ENCODE measurements around the gene KLHL17. TPM values are rescaled to one million over a fixed set of nuclear protein-coding genes. Genes with fewer than 3 reads are reported as not detected.
"Not testable (repeated sequence)": the region's sequence is repeated elsewhere in the genome, so short reads cannot be mapped to it uniquely, and the experiment has no call there.

The KLHL17 gene
- total RNA-seq, 5 donors from 2014 or later (not counting 1 experiment from before 2014, with no cell fraction given) = 17.5 to 45.3 (median 37.1) TPM

GRCh38 chr1:1004780-1005697 lies 44.7 kb downstream of the KLHL17 start:
- Histone ChIP-seq H3K4me1 (ENCODE audit: control insufficient read depth in 1 of 2, extremely low read depth in 1 of 2, insufficient read depth in 2 of 2, low read length in 2 of 2) (peaks cover 6 to 35% of the 10 kb centered on the region in 2 experiments), H3K36me3 (ENCODE audit: control insufficient read depth in 2 of 2, extremely low read depth in 1 of 2, insufficient read depth in 1 of 2, low read length in 1 of 2) (no peaks in the 10 kb centered on the region), H3K27me3 (replicated peaks in 1 of 2; ENCODE audit: control insufficient read depth in 2 of 2, extremely low read depth in 1 of 2, insufficient read depth in 2 of 2, low read length in 1 of 2) (peaks cover 2 to 68% of the 10 kb centered on the region in 2 experiments), H3K4me3 (ENCODE audit: control insufficient read depth in 1 of 2, extremely low read depth in 1 of 2, low read length in 1 of 2) (no peak overlapping the region), H3K9me3 (no peaks in the 10 kb centered on the region), H3K27ac (ENCODE audit: low read length) (no peak overlapping the region)
- ATAC-seq (replicated peaks in 1 of 4) = no peak
- H3K4me3 Mint-ChIP-seq = peak overlapping the region in 1 of 3 donors; percentile 63
- H3K27me3 Mint-ChIP-seq = peaks cover 7 to 39% of the 10 kb centered on the region in 2 donors
- H3K27ac Mint-ChIP-seq = peak overlapping the region in 1 of 2 donors; percentile 59
- CTCF ChIA-PET = no interaction called here
- DNase-seq = peak in 2 of 35 experiments; percentile 4 to 52
- no peaks in the 10 kb centered on the region for H3K9me3 Mint-ChIP-seq
- H3K4me1 Mint-ChIP-seq = peaks cover 12 to 19% (median 17%) of the 10 kb centered on the region in 3 donors
- WGBS (ENCODE audit: insufficient coverage) = 15% methylated on average over 17 of the region's 21 CpGs
- POLR2A ChIA-PET = no interaction called here
- H3K36me3 Mint-ChIP-seq = no peaks in the 10 kb centered on the region

GRCh38 chr1:1005774-1006304 lies 45.5 kb downstream of the KLHL17 start:
- no peaks in the 10 kb centered on the region for H3K36me3 ChIP-seq (ENCODE audit: control insufficient read depth in 2 of 2, extremely low read depth in 1 of 2, insufficient read depth in 1 of 2, low read length in 1 of 2)
- Mint-ChIP-seq H3K36me3 (no peaks in the 10 kb centered on the region), H3K4me3 (no peak overlapping the region), H3K4me1 (peaks cover 10 to 17% (median 13%) of the 10 kb centered on the region in 3 donors), H3K27ac (no peak overlapping the region), H3K9me3 (no peaks in the 10 kb centered on the region), H3K27me3 (peaks cover 7 to 37% of the 10 kb centered on the region in 2 donors)
- ChIA-PET POLR2A (no interaction called here), CTCF (no interaction called here)
- 93% methylated on average over 21 of the region's 23 CpGs for WGBS (ENCODE audit: insufficient coverage)
- H3K9me3 ChIP-seq = no peaks in the 10 kb centered on the region
- peaks cover 2 to 62% of the 10 kb centered on the region in 2 experiments for H3K27me3 ChIP-seq (replicated peaks in 1 of 2; ENCODE audit: control insufficient read depth in 2 of 2, extremely low read depth in 1 of 2, insufficient read depth in 2 of 2, low read length in 1 of 2)
- H3K4me3 ChIP-seq (ENCODE audit: control insufficient read depth in 1 of 2, extremely low read depth in 1 of 2, low read length in 1 of 2) = no peak overlapping the region
- no peak overlapping the region for H3K27ac ChIP-seq (ENCODE audit: low read length)
- H3K4me1 ChIP-seq (ENCODE audit: control insufficient read depth in 1 of 2, extremely low read depth in 1 of 2, insufficient read depth in 2 of 2, low read length in 2 of 2) = peaks cover 4 to 27% of the 10 kb centered on the region in 2 experiments
- DNase-seq (no peak), ATAC-seq (replicated peaks in 1 of 4) (no peak)

- H3K4me1 ChIP-seq (ENCODE audit: control insufficient read depth in 1 of 2, extremely low read depth in 1 of 2, insufficient read depth in 2 of 2, low read length in 2 of 2) = peaks cover 0 to 20% of the 10 kb centered on the region in 2 experiments
- POLR2A ChIA-PET = interaction anchor here in 1 of 2 donors (1.0 kb wide), 1 partner anchor 12 kb away, joined by 3 read pairs; no protein-coding TSS in a partner anchor
- H3K9me3 ChIP-seq = no peaks in the 10 kb centered on the region
- no peaks in the 10 kb centered on the region for H3K36me3 ChIP-seq (ENCODE audit: control insufficient read depth in 2 of 2, extremely low read depth in 1 of 2, insufficient read depth in 1 of 2, low read length in 1 of 2)
- no peaks in the 10 kb centered on the region for H3K36me3 Mint-ChIP-seq
- H3K27me3 Mint-ChIP-seq = peaks cover 7 to 37% of the 10 kb centered on the region in 2 donors
- peaks cover 2 to 59% of the 10 kb centered on the region in 2 experiments for H3K27me3 ChIP-seq (replicated peaks in 1 of 2; ENCODE audit: control insufficient read depth in 2 of 2, extremely low read depth in 1 of 2, insufficient read depth in 2 of 2, low read length in 1 of 2)
- H3K9me3 Mint-ChIP-seq = no peaks in the 10 kb centered on the region
- no peak overlapping the region for H3K4me3 ChIP-seq (ENCODE audit: control insufficient read depth in 1 of 2, extremely low read depth in 1 of 2, low read length in 1 of 2)
- DNase-seq (peak in 1 of 35 experiments; percentile 3), ATAC-seq (replicated peaks in 1 of 4) (no peak)
- no peak overlapping the region for H3K27ac Mint-ChIP-seq
- CTCF ChIA-PET = no interaction called here
- no peak overlapping the region for H3K4me3 Mint-ChIP-seq
- no peak overlapping the region for H3K27ac ChIP-seq (ENCODE audit: low read length)
- H3K4me1 Mint-ChIP-seq = peaks cover 11 to 16% (median 11%) of the 10 kb centered on the region in 3 donors
- 91% methylated on average over 37 of the region's 37 CpGs for WGBS (ENCODE audit: insufficient coverage)
These were observed 46.1 kb downstream of the KLHL17 start for GRCh38 chr1:1006305-1007159.

- Histone ChIP-seq H3K27me3 (replicated peaks in 1 of 2; ENCODE audit: control insufficient read depth in 2 of 2, extremely low read depth in 1 of 2, insufficient read depth in 2 of 2, low read length in 1 of 2) (peaks cover 0 to 23% of the 10 kb centered on the region in 2 experiments), H3K4me1 (ENCODE audit: control insufficient read depth in 1 of 2, extremely low read depth in 1 of 2, insufficient read depth in 2 of 2, low read length in 2 of 2) (peaks cover 9 to 32% of the 10 kb centered on the region in 2 experiments)
- CTCF ChIA-PET; H3K36me3 Mint-ChIP-seq; H3K27ac Mint-ChIP-seq; H3K4me3 Mint-ChIP-seq; H3K9me3 ChIP-seq; H3K4me3 ChIP-seq (ENCODE audit: control insufficient read depth in 1 of 2, extremely low read depth in 1 of 2, low read length in 1 of 2); POLR2A ChIA-PET; DNase-seq; H3K9me3 Mint-ChIP-seq; H3K36me3 ChIP-seq (ENCODE audit: control insufficient read depth in 2 of 2, extremely low read depth in 1 of 2, insufficient read depth in 1 of 2, low read length in 1 of 2); H3K27ac ChIP-seq (ENCODE audit: low read length); ATAC-seq (replicated peaks in 1 of 4): not testable (repeated sequence)
- H3K27me3 Mint-ChIP-seq = peaks cover 2 to 17% of the 10 kb centered on the region in 2 donors
- WGBS (ENCODE audit: insufficient coverage) = 80% methylated on average over 4 of the region's 8 CpGs
- peaks cover 25 to 31% (median 30%) of the 10 kb centered on the region in 3 donors for H3K4me1 Mint-ChIP-seq
These were observed 49.7 kb downstream of the KLHL17 start for GRCh38 chr1:1010131-1010530.

GRCh38 chr1:1011396-1011949 lies 51.1 kb downstream of the KLHL17 start:
- H3K27me3 ChIP-seq (replicated peaks in 1 of 2; ENCODE audit: control insufficient read depth in 2 of 2, extremely low read depth in 1 of 2, insufficient read depth in 2 of 2, low read length in 1 of 2) = peaks cover 0 to 9% of the 10 kb centered on the region in 2 experiments
- ChIA-PET POLR2A (no interaction called here), CTCF (no interaction called here)
- Mint-ChIP-seq H3K4me3 (no peak overlapping the region), H3K27me3 (peaks cover 0 to 9% of the 10 kb centered on the region in 2 donors), H3K36me3 (no peaks in the 10 kb centered on the region), H3K9me3 (no peaks in the 10 kb centered on the region), H3K4me1 (peaks cover 22 to 31% (median 28%) of the 10 kb centered on the region in 3 donors), H3K27ac (peak overlapping the region in 1 of 2 donors; percentile 57)
- peaks cover 9 to 31% of the 10 kb centered on the region in 2 experiments for H3K4me1 ChIP-seq (ENCODE audit: control insufficient read depth in 1 of 2, extremely low read depth in 1 of 2, insufficient read depth in 2 of 2, low read length in 2 of 2)
- 69% methylated on average over 12 of the region's 14 CpGs for WGBS (ENCODE audit: insufficient coverage)
- H3K27ac ChIP-seq (ENCODE audit: low read length) = no peak overlapping the region
- DNase-seq = no peak
- no peak overlapping the region for H3K4me3 ChIP-seq (ENCODE audit: control insufficient read depth in 1 of 2, extremely low read depth in 1 of 2, low read length in 1 of 2)
- H3K9me3 ChIP-seq = no peaks in the 10 kb centered on the region
- no peaks in the 10 kb centered on the region for H3K36me3 ChIP-seq (ENCODE audit: control insufficient read depth in 2 of 2, extremely low read depth in 1 of 2, insufficient read depth in 1 of 2, low read length in 1 of 2)
- ATAC-seq (replicated peaks in 1 of 4) = no peak

Data from T-cell (primary cell).